Stimulated activated CD4-positive, alpha-beta T cell treated with anti-CD3 and anti-CD28 coated beads, Interleukin-12 subunit alpha, Interleukin-12 subunit beta, amount 100 ng/mL, for 24 hours (primary cell): ENCODE data around the gene IFIT2.
"Not testable (repeated sequence)": the region's sequence is repeated elsewhere in the genome, so short reads cannot be mapped to it uniquely, and the experiment has no call there.

Source experiments
- DNase-seq, 2 experiments: peaks; one replicate each; pipeline ENCODE4 v3.0.0-alpha.2; 2020; ENCODE audit warnings: low read depth in 2 of 2

The IFIT2 gene

GRCh38 chr10:89280508-89280907, 21.3 kb upstream of the IFIT2 start:
- DNase-seq: no peak

GRCh38 chr10:89281606-89282395, 20.0 kb upstream of the IFIT2 start:
- DNase-seq: no peak

- no peak for DNase-seq
These were observed 18.6 kb upstream of the IFIT2 start for GRCh38 chr10:89283025-89283935.

- DNase-seq: no peak
These were observed 17.8 kb upstream of the IFIT2 start for GRCh38 chr10:89283936-89284475.

GRCh38 chr10:89284711-89285110, 17.1 kb upstream of the IFIT2 start:
- DNase-seq: not testable (repeated sequence)

GRCh38 chr10:89285303-89285702, 16.5 kb upstream of the IFIT2 start:
- DNase-seq: not testable (repeated sequence)

GRCh38 chr10:89294721-89295239, 7.1 kb upstream of the IFIT2 start:
- no peak for DNase-seq

- DNase-seq: no peak
These were observed 6.2 kb upstream of the IFIT2 start for GRCh38 chr10:89295597-89295996.

- DNase-seq: no peak
These were observed 5.6 kb upstream of the IFIT2 start for GRCh38 chr10:89296220-89296648.

- DNase-seq: no peak
These were observed 4.5 kb upstream of the IFIT2 start for GRCh38 chr10:89297356-89297755.

GRCh38 chr10:89297791-89298190, 4.1 kb upstream of the IFIT2 start:
- DNase-seq: no peak

- DNase-seq: no peak
These were observed 2.8 kb upstream of the IFIT2 start for GRCh38 chr10:89299031-89299430.

GRCh38 chr10:89301232-89301631, 614 bp upstream of the IFIT2 start:
- no peak for DNase-seq

- DNase-seq: no peak
These were observed 779 bp downstream of the IFIT2 start for GRCh38 chr10:89302625-89303024.

- no peak for DNase-seq
These were observed 1.3 kb downstream of the IFIT2 start for GRCh38 chr10:89303161-89303560.

GRCh38 chr10:89304026-89304425, 2.2 kb downstream of the IFIT2 start:
- DNase-seq: no peak

GRCh38 chr10:89304446-89304845, 2.6 kb downstream of the IFIT2 start:
- DNase-seq: no peak

GRCh38 chr10:89304925-89305324, 3.1 kb downstream of the IFIT2 start:
- no peak for DNase-seq

GRCh38 chr10:89305766-89306433, 4.1 kb downstream of the IFIT2 start:
- no peak for DNase-seq

GRCh38 chr10:89306434-89307268, 4.8 kb downstream of the IFIT2 start:
- no peak for DNase-seq

GRCh38 chr10:89307269-89307577, 5.4 kb downstream of the IFIT2 start:
- no peak for DNase-seq
